HL-60 (cell line): ENCODE results near the gene SOX5.

Source experiments
- CTCF ChIP-seq: IDR thresholded peaks from one replicate; pipeline ENCODE4 v1.5.1; 2011; ENCODE audit warnings: low read length, control low read depth, inconsistent platforms; ENCODE audit not compliant: insufficient read depth
- GABPA ChIP-seq: IDR thresholded peaks from 2 replicates; pipeline ENCODE4 v1.6.1; 2012; ENCODE audit warnings: low read depth
- POLR2AphosphoS5 ChIP-seq: IDR thresholded peaks from 2 replicates; pipeline ENCODE4 v1.6.1; 2012; ENCODE audit warnings: low read depth

- TF ChIP-seq CTCF (no peak), GABPA (no peak), POLR2AphosphoS5 (no peak)
These were observed 364.2 kb downstream of the SOX5 start for GRCh38 chr12:23585156-23585781.
